DND-41 (cell line): ENCODE measurements around the gene SCAF1.

Experiments used
- ATAC-seq: fragments of 200-7000 bp; cut with Tn5 transposase; 3 replicates; pipeline ENCODE4 v1.9.1; 2021; ENCODE audit warnings: low read depth; ENCODE audit not compliant: insufficient read depth
- DNase-seq: peaks from one replicate; pipeline ENCODE4 v3.0.0-alpha.2; 2020
- H2AFZ ChIP-seq: 2 replicates; pipeline ENCODE4 v1.6.0; 2012; ENCODE audit warnings: low read depth, low read length
- H3K27ac ChIP-seq: 2 replicates; pipeline ENCODE4 v1.5.1; 2012; ENCODE audit warnings: low read length, inconsistent platforms
- H3K27me3 ChIP-seq: fragments of 200-600 bp; sonication (generic); 2 replicates; pipeline ENCODE4 v1.6.0; 2012; ENCODE audit warnings: low read length, mild to moderate bottlenecking, inconsistent platforms; ENCODE audit not compliant: insufficient read depth, poor library complexity
- H3K36me3 ChIP-seq: 2 replicates; pipeline ENCODE4 v1.5.1; 2012; ENCODE audit warnings: low read length, inconsistent platforms; ENCODE audit not compliant: insufficient read depth
- H3K4me1 ChIP-seq: 2 replicates; pipeline ENCODE4 v1.5.1; 2012; ENCODE audit warnings: mild to moderate bottlenecking, low read length; ENCODE audit not compliant: insufficient read depth
- H3K4me2 ChIP-seq: 2 replicates; pipeline ENCODE4 v1.6.0; 2012; ENCODE audit warnings: mild to moderate bottlenecking, moderate library complexity, low read length, inconsistent platforms; ENCODE audit not compliant: insufficient read depth
- H3K4me3 ChIP-seq, 2 experiments: fragments of 200-600 bp in 1 of 2; shearing (Covaris generic) in 1 of 2; 2 replicates each; pipeline ENCODE4 v1.5.1; 2012 to 2016; ENCODE audit warnings: inconsistent platforms in 2 of 2, low read length in 2 of 2, mild to moderate bottlenecking in 2 of 2, low read depth in 1 of 2, moderate library complexity in 1 of 2
- H3K79me2 ChIP-seq: 2 replicates; pipeline ENCODE4 v1.6.0; 2012; ENCODE audit warnings: low read length, inconsistent platforms; ENCODE audit not compliant: insufficient read depth
- H3K9ac ChIP-seq: 2 replicates; pipeline ENCODE4 v1.6.0; 2012; ENCODE audit warnings: low read depth, mild to moderate bottlenecking, inconsistent platforms, low read length, moderate library complexity
- H3K9me3 ChIP-seq: 2 replicates; pipeline ENCODE4 v1.5.1; 2012; ENCODE audit warnings: low read length, moderate library complexity, mild to moderate bottlenecking, inconsistent platforms; ENCODE audit not compliant: insufficient read depth, severe bottlenecking
- H4K20me1 ChIP-seq: 2 replicates; pipeline ENCODE4 v1.6.0; 2012; ENCODE audit warnings: low read length; ENCODE audit not compliant: insufficient read depth
- EZH2 ChIP-seq: IDR thresholded peaks from 3 replicates; pipeline ENCODE4 v1.6.1; 2012; ENCODE audit warnings: borderline replicate concordance, low read depth, mild to moderate bottlenecking, moderate library complexity, low read length, inconsistent platforms; ENCODE audit not compliant: severe bottlenecking
- TF ChIP-seq, protein P1 (sequence below): IDR thresholded peaks from 2 replicates; pipeline ENCODE4 v1.5.1; 2012; ENCODE audit warnings: borderline replicate concordance, low read length, moderate library complexity, mild to moderate bottlenecking; ENCODE audit not compliant: poor library complexity, severe bottlenecking; ENCODE audit errors: extremely low read depth

SCAF1 gene

DNA sequence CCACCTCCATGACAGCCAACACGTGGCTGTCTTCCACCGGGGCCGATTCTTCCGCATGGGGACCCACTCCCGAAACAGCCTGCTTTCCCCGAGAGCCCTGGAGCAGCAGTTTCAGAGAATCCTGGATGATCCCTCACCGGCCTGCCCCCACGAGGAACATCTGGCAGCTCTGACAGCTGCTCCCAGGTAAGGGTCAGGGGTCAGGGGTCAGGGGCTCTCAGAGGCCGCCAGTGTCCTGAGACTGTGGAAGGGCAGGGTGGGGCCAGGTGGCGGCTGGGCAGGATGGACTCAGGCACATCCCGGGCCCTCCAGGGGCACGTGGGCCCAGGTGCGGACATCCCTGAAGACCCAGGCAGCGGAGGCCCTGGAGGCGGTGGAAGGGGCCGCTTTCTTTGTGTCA is 63.9 kb downstream of the SCAF1 start:
- no peak overlapping the region for H3K27ac ChIP-seq
- H4K20me1 ChIP-seq = no peaks in the 10 kb centered on the region
- no peaks in the 10 kb centered on the region for H3K4me1 ChIP-seq
- no peak overlapping the region for H3K9ac ChIP-seq
- H3K9me3 ChIP-seq = no peaks in the 10 kb centered on the region
- no peaks in the 10 kb centered on the region for H3K36me3 ChIP-seq
- no peak for TF ChIP-seq EZH2
- TF ChIP-seq, protein P1, sequence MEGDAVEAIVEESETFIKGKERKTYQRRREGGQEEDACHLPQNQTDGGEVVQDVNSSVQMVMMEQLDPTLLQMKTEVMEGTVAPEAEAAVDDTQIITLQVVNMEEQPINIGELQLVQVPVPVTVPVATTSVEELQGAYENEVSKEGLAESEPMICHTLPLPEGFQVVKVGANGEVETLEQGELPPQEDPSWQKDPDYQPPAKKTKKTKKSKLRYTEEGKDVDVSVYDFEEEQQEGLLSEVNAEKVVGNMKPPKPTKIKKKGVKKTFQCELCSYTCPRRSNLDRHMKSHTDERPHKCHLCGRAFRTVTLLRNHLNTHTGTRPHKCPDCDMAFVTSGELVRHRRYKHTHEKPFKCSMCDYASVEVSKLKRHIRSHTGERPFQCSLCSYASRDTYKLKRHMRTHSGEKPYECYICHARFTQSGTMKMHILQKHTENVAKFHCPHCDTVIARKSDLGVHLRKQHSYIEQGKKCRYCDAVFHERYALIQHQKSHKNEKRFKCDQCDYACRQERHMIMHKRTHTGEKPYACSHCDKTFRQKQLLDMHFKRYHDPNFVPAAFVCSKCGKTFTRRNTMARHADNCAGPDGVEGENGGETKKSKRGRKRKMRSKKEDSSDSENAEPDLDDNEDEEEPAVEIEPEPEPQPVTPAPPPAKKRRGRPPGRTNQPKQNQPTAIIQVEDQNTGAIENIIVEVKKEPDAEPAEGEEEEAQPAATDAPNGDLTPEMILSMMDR = no peak
- no peak overlapping the region for H3K4me3 ChIP-seq
- no peaks in the 10 kb centered on the region for H3K79me2 ChIP-seq
- H2AFZ ChIP-seq = no peak overlapping the region
- DNase-seq (no peak), ATAC-seq (no peak)
- H3K4me2 ChIP-seq = no peak overlapping the region
- H3K27me3 ChIP-seq = no peaks in the 10 kb centered on the region
